Fibroblast of villous mesenchyme (primary cell): ENCODE data around the gene ZNF23. TPM values are rescaled to one million over a fixed set of nuclear protein-coding genes. Genes with fewer than 3 reads are reported as not detected.
A peak's percentile ranks its signal among the peaks of the same experiment; 100 is the strongest.

Experiments
- DNase-seq: peaks from one replicate; pipeline ENCODE4 v3.0.0-alpha.2; 2010; ENCODE audit warnings: low read depth
- H3K4me3 ChIP-seq: 2 replicates; pipeline ENCODE4 v1.5.1; 2011; ENCODE audit warnings: low read depth, mild to moderate bottlenecking, low read length
- total RNA-seq: library from RNA; depleted of rRNA; stranded (reverse); fragments of >200 nt; gene quantifications from 2 replicates; pipeline ENCODE4 v1.2.3, GENCODE V29; 2012
- TF ChIP-seq, protein P1 (sequence below): IDR thresholded peaks from 2 replicates; pipeline ENCODE4 v1.5.1; 2012; ENCODE audit warnings: low read depth, mild to moderate bottlenecking, low read length; ENCODE audit not compliant: insufficient read depth

Gene ZNF23
- total RNA-seq, 1 donor: 14.7 TPM

DNA sequence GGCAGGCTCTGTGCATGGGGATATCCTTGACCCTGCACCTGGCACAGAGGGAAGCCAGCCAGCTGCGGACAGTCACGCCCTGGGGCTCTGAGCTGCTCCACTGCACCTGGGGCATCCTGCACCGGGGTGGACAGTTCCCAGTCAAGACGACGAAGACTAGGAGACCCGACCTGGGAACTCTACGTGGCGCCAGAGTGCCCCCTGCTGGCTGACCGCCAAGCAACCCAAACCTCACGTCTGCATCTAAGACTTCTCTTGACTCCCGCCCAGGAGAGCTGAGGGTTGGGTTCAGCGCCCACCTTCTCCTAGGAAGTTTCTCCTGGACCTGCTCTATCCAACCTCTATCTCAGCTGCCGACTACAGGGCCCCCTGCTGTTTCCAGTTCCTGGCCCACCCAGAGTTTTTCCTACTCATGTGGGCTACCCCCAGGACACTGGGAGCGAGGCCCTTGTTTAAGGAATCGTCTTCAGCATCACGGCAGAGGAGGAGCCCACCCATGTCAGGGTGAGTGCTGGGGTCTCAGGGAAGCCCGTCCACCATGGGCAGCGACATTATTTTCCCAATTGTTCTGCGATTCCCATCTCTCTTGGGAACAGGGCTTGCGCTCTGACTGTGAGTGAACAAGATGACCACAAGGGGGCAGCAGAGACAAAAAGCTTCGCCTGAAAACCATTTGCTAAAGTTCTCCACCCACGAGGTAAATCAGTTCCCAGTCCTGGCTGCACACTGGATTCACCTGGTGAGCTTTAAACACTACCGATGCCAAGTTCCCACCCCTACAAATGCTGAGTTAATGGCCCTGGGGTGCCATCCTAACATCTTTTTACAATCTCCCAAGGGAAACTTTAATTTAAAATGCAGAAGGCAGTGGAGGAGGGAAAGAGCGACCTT, 49.5 kb downstream of the ZNF23 start:
- DNase-seq: peak; percentile 71
- H3K4me3 ChIP-seq: no peak overlapping the region
- TF ChIP-seq, protein P1, sequence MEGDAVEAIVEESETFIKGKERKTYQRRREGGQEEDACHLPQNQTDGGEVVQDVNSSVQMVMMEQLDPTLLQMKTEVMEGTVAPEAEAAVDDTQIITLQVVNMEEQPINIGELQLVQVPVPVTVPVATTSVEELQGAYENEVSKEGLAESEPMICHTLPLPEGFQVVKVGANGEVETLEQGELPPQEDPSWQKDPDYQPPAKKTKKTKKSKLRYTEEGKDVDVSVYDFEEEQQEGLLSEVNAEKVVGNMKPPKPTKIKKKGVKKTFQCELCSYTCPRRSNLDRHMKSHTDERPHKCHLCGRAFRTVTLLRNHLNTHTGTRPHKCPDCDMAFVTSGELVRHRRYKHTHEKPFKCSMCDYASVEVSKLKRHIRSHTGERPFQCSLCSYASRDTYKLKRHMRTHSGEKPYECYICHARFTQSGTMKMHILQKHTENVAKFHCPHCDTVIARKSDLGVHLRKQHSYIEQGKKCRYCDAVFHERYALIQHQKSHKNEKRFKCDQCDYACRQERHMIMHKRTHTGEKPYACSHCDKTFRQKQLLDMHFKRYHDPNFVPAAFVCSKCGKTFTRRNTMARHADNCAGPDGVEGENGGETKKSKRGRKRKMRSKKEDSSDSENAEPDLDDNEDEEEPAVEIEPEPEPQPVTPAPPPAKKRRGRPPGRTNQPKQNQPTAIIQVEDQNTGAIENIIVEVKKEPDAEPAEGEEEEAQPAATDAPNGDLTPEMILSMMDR: peak; percentile 87

DNA sequence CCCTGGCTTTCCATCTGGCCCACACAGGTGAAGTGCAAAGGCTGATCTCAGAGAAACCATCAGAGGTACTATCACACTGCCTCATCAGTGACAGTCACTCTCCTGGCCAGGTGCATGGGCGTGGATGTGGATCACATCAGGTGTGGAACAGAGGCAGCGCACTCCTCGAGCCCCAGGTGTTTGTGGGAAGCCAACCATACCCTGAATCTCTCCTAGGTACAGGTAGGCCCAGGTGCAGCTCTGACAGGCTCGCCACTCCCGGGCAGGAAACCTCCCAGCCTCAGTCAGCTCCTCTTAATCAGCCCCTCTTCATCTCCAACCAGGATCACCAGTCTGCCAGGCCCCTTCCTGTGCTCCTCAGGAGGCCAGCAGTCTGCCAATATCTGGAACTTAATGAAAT, 51.9 kb downstream of the ZNF23 start:
- TF ChIP-seq, protein P1: no peak
- DNase-seq: no peak
- no peak overlapping the region for H3K4me3 ChIP-seq

DNA sequence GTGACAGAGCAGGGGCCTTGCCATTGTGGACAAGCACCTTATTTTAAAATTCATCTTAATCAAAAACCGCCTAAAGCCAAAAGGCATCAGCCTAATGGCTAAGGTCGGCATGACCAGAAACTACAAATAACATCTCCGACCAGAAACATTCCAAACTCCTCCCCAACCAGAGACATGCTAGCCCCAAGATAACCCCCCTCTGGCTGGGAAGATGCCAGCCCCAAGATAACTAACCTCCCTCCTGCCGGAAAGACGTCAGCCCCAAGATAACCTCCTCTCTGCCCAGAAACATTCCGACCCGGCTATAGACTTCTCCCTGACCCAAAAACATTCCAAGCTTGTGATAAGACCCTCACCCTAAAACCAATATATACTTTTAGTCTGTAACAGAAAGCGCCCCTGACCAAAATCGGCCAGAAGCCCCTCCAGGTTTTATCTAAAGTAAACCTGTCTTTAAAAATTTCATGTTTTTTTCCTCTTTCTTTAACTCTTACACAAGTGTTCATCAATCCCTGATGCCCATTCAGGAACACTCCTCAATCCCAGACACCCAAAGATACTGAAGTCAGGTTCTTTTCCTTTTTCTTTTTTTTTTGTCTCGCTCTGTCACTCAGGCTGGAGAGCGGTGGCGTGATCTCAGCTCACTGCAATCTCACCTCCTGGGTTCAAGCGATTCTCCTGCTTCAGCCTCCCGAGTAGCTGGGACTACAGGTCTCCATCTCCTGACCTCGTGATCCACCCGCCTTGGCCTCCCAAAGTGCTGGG, 52.9 kb downstream of the ZNF23 start:
- DNase-seq: peak; percentile 65
- TF ChIP-seq, protein P1: no peak
- H3K4me3 ChIP-seq: no peak overlapping the region

DNA sequence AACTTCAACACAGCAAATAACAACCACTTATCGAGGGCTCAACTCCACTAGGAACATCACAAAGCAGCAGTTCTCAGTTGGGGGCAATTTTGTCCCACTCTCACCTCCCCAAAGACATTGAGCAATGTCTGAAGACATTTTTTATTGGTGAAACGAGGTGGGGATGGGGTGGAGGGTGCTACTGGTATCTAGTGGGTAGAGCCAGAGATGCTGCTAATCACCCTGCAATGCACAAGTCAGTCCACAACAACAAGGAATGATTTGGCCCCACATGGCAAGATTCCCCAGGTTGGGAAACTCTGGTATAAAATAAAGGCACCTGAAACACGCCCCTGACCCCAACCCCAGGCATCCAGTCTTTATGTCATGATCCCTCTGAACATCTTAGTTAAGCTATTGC, 53.5 kb downstream of the ZNF23 start:
- no peak for DNase-seq
- no peak overlapping the region for H3K4me3 ChIP-seq
- TF ChIP-seq, protein P1: no peak

DNA sequence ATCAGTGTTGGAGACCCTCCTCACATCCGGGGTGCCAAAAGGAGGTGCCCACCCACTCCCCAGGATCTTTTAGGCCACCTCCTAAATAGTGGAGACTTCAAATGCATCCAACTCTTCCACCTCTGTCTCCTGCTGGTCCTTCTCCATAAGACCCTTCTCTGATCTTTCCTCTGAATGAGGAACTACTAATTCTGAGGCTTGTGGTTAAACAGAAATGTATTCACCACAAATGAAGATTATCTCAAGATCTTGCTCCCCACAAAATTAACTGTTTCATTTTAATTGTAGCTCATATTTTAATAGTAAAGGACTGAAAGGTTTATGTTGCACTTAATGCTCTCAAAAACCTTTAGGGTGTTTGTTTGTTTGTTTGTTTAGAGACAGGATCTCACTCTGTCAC, 54.3 kb downstream of the ZNF23 start:
- H3K4me3 ChIP-seq: no peak overlapping the region
- TF ChIP-seq, protein P1: no peak
- DNase-seq: no peak

DNA sequence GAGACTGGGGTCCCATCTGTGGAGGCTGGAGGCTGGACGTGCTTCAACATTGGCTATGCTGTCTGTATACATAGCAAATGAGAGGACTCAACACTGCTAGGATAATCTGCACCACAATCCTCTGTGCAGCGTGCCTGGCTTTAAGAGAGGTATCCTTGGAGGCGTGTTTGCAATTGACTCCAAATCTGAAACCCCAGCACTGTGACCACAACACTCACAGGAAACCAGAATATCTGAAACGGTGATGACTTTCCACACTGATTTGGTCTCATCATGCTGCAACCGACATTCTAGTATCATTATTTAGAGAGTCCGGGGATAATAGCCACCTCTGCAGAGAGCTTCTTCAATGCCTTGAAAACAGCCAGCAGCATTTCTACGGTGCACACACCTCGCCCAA, 55.3 kb downstream of the ZNF23 start:
- TF ChIP-seq, protein P1: no peak
- no peak for DNase-seq
- no peak overlapping the region for H3K4me3 ChIP-seq
